ENCODE data around the gene ATP8A1.

Gene ATP8A1

DNA sequence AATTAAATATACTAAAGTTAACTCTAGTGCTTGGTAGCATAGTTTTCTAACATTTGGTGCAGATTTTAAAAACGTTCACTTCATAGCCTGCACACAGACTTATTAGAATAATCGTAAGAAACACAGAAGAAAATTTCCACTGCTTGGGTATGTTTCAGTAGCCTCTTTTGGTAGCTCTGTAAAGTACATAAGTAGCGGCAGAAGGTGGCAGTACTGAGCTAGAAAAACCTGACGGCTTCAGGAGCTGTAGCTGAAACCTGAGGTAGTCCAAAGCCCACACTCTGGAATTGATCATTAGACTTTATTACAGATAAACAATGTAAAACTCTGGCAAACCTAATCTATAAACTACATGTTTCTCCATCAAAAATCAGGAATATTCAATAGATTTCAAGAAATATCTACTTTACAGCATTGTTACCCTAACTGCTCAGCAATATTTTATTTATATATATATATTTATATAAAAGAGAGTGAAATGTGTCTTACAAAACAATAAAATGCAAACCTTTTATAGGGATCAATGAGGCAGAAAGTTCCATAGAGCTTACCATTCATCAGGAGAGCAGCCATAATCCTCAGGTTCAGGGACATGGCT, 88.2 kb downstream of the ATP8A1 start:
- H3K27ac ChIP-seq (ENCODE audit: poor library complexity, severe bottlenecking): no peak overlapping the region
- H3K27me3 ChIP-seq (ENCODE audit: insufficient read depth, poor library complexity, severe bottlenecking): no peaks in the 10 kb centered on the region
- H3K36me3 ChIP-seq (ENCODE audit: low read depth): no peaks in the 10 kb centered on the region
- H3K4me1 ChIP-seq (ENCODE audit: insufficient read depth, poor library complexity, severe bottlenecking): no peaks in the 10 kb centered on the region
- no peaks in the 10 kb centered on the region for H3K9me3 ChIP-seq (ENCODE audit: severe bottlenecking)
- TF ChIP-seq, protein P1, sequence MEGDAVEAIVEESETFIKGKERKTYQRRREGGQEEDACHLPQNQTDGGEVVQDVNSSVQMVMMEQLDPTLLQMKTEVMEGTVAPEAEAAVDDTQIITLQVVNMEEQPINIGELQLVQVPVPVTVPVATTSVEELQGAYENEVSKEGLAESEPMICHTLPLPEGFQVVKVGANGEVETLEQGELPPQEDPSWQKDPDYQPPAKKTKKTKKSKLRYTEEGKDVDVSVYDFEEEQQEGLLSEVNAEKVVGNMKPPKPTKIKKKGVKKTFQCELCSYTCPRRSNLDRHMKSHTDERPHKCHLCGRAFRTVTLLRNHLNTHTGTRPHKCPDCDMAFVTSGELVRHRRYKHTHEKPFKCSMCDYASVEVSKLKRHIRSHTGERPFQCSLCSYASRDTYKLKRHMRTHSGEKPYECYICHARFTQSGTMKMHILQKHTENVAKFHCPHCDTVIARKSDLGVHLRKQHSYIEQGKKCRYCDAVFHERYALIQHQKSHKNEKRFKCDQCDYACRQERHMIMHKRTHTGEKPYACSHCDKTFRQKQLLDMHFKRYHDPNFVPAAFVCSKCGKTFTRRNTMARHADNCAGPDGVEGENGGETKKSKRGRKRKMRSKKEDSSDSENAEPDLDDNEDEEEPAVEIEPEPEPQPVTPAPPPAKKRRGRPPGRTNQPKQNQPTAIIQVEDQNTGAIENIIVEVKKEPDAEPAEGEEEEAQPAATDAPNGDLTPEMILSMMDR (IDR thresholded peaks at IDR 0.05; ENCODE audit: poor library complexity, severe bottlenecking): peak; percentile 78
- ATAC-seq (ENCODE audit: low read depth) (peak; percentile 90), DNase-seq (ENCODE audit: low spot score) (no peak)
- H3K4me3 ChIP-seq (ENCODE audit: severe bottlenecking): no peak overlapping the region

DNA sequence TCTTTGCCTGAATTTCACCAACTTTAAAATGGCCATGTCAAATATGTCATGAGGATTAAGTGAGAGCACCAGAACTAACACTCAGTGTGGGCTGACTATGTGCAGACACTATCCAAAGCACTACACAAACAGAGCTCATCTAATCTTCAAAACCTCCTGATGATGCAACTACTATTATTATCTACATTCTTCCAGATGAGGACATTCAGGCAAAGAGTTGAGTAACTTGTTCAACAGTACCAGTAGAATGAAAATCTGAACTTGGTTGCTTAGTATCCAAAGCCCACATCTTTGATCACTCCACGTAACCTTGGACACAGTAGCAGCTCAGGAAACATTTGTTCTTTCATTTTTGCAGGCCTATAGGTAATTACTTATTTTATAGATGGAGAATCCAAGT, 90.1 kb downstream of the ATP8A1 start:
- DNase-seq (ENCODE audit: low spot score) (no peak), ATAC-seq (ENCODE audit: low read depth) (no peak)
- Histone ChIP-seq H3K4me1 (ENCODE audit: insufficient read depth, poor library complexity, severe bottlenecking) (no peaks in the 10 kb centered on the region), H3K27me3 (ENCODE audit: insufficient read depth, poor library complexity, severe bottlenecking) (no peaks in the 10 kb centered on the region), H3K36me3 (ENCODE audit: low read depth) (no peaks in the 10 kb centered on the region), H3K27ac (ENCODE audit: poor library complexity, severe bottlenecking) (no peak overlapping the region), H3K9me3 (ENCODE audit: severe bottlenecking) (no peaks in the 10 kb centered on the region), H3K4me3 (ENCODE audit: severe bottlenecking) (no peak overlapping the region)
- TF ChIP-seq, protein P1 (IDR thresholded peaks at IDR 0.05; ENCODE audit: poor library complexity, severe bottlenecking): no peak

DNA sequence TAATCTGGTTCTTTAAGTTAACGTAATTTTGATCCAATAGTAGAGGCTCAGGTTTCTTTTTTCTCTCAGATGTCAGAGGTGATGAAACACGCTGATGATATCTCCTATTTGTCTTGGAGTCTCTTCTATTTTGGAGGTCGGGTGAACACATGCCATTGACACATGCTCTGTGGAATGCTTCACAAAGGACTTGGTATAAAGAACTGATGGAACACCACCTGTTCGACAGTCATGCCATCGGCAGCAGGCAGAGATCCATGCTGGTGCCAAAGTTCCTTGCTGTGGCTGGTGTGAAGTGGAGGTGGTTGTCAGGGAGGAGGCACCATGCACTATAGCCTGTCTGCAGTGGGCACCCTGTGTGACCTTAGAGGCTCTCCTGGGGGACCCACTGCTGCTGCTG, 94.9 kb downstream of the ATP8A1 start:
- Histone ChIP-seq H3K36me3 (ENCODE audit: low read depth) (no peaks in the 10 kb centered on the region), H3K9me3 (ENCODE audit: severe bottlenecking) (no peaks in the 10 kb centered on the region), H3K4me1 (ENCODE audit: insufficient read depth, poor library complexity, severe bottlenecking) (no peaks in the 10 kb centered on the region), H3K27ac (ENCODE audit: poor library complexity, severe bottlenecking) (no peak overlapping the region), H3K27me3 (ENCODE audit: insufficient read depth, poor library complexity, severe bottlenecking) (no peaks in the 10 kb centered on the region), H3K4me3 (ENCODE audit: severe bottlenecking) (no peak overlapping the region)
- DNase-seq (ENCODE audit: low spot score) (no peak), ATAC-seq (ENCODE audit: low read depth) (peak; percentile 23; the same call in 1 of the 3 replicates)
- TF ChIP-seq, protein P1 (IDR thresholded peaks at IDR 0.05; ENCODE audit: poor library complexity, severe bottlenecking): no peak

DNA sequence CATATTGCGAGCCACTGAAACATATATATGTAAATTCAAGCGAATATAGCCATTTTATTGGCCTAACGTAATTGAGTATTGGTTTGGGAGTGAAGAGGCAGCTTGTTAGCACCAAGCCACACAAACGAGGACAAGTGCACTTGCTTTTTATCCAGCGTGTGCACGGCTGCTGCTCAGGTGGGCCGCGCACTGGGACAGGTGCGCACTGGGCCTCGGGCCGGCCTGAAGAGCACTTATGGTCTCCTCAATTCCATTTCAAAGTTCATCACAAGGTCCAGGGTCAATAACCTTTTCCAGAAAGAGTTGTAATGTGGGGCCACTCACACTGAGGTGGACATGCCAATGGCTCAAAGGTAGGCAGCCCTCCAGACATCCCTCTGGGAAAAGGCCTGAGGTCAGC, 95.9 kb downstream of the ATP8A1 start:
- no peak overlapping the region for H3K27ac ChIP-seq (ENCODE audit: poor library complexity, severe bottlenecking)
- H3K36me3 ChIP-seq (ENCODE audit: low read depth): no peaks in the 10 kb centered on the region
- DNase-seq (ENCODE audit: low spot score) (no peak), ATAC-seq (ENCODE audit: low read depth) (no peak)
- H3K4me3 ChIP-seq (ENCODE audit: severe bottlenecking): no peak overlapping the region
- TF ChIP-seq, protein P1 (IDR thresholded peaks at IDR 0.05; ENCODE audit: poor library complexity, severe bottlenecking): no peak
- no peaks in the 10 kb centered on the region for H3K9me3 ChIP-seq (ENCODE audit: severe bottlenecking)
- H3K27me3 ChIP-seq (ENCODE audit: insufficient read depth, poor library complexity, severe bottlenecking): no peaks in the 10 kb centered on the region
- H3K4me1 ChIP-seq (ENCODE audit: insufficient read depth, poor library complexity, severe bottlenecking): no peaks in the 10 kb centered on the region

DNA sequence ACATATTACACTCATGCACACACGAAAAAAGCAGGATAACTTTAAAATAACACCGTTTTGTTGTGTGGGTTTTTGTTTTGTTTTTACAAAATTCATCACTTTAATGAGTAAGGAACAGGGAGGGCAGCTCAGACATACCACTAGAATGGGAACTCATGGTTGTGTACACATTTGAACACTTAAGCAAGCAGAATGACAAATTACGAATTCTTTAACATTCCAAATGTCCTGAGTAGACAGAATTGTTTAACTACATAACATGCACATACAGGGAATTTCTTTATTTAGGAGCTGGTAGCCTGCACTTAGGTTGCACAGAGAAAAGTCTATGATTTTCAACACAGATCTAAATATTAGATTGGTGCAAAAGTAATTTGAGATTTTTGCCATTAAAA, 96.4 kb downstream of the ATP8A1 start:
- Histone ChIP-seq H3K27me3 (ENCODE audit: insufficient read depth, poor library complexity, severe bottlenecking) (no peaks in the 10 kb centered on the region), H3K4me1 (ENCODE audit: insufficient read depth, poor library complexity, severe bottlenecking) (no peaks in the 10 kb centered on the region), H3K4me3 (ENCODE audit: severe bottlenecking) (no peak overlapping the region), H3K27ac (ENCODE audit: poor library complexity, severe bottlenecking) (no peak overlapping the region), H3K9me3 (ENCODE audit: severe bottlenecking) (no peaks in the 10 kb centered on the region), H3K36me3 (ENCODE audit: low read depth) (no peaks in the 10 kb centered on the region)
- DNase-seq (ENCODE audit: low spot score): no peak
- no peak for ATAC-seq (ENCODE audit: low read depth)
- TF ChIP-seq, protein P1 (IDR thresholded peaks at IDR 0.05; ENCODE audit: poor library complexity, severe bottlenecking): no peak
